Activated CD8-positive, alpha-beta memory T cell treated with anti-CD3 and anti-CD28 coated beads, Interleukin-2, amount 50 U/mL, for 24 hours (primary cell): Measurements from ENCODE around the gene OR52E5.

Experiments used
- DNase-seq: peaks from one replicate; pipeline ENCODE4 v3.0.0-alpha.2; 2020; ENCODE audit errors: extremely low read depth

Gene OR52E5

DNA sequence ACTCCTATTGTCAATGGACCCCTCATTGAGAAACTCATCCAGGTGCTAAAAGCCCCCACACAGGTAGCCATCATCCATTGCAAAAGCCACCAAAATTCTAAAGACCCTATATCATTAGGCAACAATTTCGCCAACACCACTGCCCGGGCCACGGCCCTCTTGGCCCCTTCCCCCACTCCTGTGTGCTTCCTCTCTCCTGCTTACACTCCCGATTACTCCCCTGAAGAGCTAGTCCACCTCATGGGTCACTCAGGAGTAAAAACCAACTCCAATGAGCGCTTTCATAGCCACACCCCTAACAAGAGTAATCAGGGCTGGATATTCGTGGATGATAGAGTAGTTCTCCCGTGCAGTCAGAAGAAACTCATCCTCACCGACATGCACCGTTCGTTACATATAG is 40.1 kb downstream of the OR52E5 start:
- no peak for DNase-seq

DNA sequence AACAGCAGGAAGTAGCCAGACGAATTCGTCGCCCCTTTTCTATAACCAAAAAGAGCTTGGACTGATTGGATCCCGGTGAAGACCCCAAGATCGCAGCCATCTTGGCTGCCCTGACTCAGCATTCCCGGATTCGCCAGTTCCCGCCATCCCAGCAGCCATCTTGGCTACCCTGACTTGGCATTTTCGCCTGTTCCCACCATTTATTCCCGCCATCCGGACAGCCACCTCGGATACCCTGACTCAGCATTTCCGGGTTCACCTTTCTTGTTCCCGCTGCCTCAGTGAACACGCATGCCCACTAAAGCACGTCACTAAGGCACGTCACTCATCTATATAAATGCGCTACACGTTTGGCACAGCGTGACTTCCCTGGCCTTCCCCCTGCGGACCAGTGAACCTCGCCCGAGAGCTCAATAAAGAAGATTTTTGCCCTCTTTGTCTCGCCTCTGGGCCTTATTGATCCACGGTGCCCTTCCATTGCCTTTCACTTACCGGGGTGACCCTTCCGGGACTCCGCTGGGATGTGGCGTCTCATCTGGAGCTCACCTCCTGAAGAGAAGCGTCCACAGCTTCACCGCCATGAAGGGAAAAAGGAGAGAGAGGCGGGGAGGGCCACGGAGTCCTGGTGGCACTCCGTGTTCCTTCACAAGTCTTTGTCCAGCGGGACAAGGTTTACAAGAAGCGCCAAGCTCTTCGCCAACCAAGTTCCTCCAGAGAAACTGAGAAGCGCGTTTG is 45.0 kb downstream of the OR52E5 start:
- DNase-seq: no peak

DNA sequence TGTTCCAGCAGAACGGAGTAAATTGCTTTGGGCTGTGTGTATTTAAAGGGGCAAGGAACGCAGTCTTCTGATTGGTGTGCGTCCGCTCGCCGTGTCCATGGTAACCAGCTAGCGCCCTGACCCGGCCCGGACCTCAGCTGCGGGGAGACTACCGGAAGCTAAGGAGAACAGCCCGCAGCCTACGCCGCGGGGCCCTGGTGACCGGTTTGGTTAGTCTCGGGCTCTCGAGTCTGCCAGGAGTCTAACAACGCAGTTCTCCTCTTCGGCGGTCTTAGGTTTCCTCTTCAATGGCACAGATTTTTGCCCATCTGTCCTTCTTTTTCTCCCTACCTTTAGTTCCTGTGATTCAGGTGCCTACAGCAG is 45.6 kb downstream of the OR52E5 start:
- no peak for DNase-seq

DNA sequence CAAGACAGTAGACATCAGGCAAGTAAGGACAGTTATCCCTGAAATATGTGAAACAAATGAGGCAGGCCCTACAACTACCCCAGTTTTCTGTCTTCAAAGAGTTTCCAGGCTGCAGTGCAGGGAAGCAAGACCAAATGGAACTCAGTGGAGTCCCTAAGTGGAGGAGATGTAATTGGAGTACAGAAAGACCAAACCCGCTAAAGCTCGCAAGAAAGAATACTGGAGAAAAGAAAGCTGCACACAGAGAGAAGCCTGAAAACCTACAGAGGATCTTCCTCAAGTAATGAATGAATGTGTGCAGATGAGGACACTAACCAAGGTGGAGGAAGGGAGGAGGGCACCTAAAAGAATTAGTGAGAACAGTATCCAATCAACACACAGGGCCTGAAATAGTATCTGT is 47.7 kb downstream of the OR52E5 start:
- DNase-seq: no peak

DNA sequence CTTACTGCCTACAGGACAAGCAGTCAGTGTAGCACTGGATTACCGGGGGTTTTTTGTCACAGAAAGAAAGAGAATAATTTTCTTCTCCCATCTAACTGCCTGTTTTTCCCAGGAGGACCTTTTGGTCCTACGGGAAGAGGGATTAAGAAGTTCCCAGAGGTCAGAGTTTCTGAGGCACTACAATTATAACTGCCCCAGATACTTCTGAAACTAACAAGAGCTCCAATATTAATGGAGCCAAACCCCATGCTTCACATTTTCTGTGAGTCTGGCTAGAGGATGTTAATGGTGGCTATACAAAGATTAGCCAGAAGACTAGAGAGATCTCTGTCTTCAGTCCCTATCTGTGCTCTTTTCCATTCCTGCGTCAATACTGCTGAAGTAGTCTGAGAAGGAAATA is 48.9 kb downstream of the OR52E5 start, which contains the start of gene OR56A3:
OR56A3 (plus strand) TSS at position 301 of the 400 bp plus-strand sequence. CDS start 5,096 bp downstream, outside the sequence.
- no peak for DNase-seq
